OCI-LY3 (cell line): ENCODE data around the gene ZBTB16.

ENCODE experiments used
- H2AFZ ChIP-seq: fragments of 200-600, 300-600 bp; shearing (Covaris generic); 2 replicates; pipeline ENCODE4 v1.6.0; 2014; ENCODE audit warnings: antibody characterized with exemption, low read depth, low read length
- H3K27ac ChIP-seq: fragments of 200-600, 300-600 bp; sonication (generic); 2 replicates; pipeline ENCODE4 v1.5.1; 2014; ENCODE audit warnings: mild to moderate bottlenecking, low read length, moderate library complexity, mixed read lengths
- H3K27me3 ChIP-seq: fragments of 200-600, 300-600 bp; sonication (generic); 2 replicates; pipeline ENCODE4 v1.6.1; 2014; ENCODE audit warnings: low read depth, low read length, mixed read lengths
- H3K36me3 ChIP-seq: fragments of 200-600, 300-600 bp; sonication (generic); replicated peaks from 2 replicates; pipeline ENCODE3; 2014; ENCODE audit warnings: low read depth, low read length, mixed read lengths
- H3K4me1 ChIP-seq: fragments of 300-600, 200-600 bp; sonication (generic); 2 replicates; pipeline ENCODE4 v1.6.1; 2014; ENCODE audit warnings: low read length, mixed read lengths
- H3K4me2 ChIP-seq: fragments of 200-600, 300-600 bp; sonication (generic); 2 replicates; pipeline ENCODE4 v1.6.1; 2014; ENCODE audit warnings: low read length, mixed read lengths
- H3K4me3 ChIP-seq: fragments of 300-600, 200-600 bp; sonication (generic); 2 replicates; pipeline ENCODE4 v1.5.1; 2014; ENCODE audit warnings: antibody characterized with exemption, mild to moderate bottlenecking, low read length, moderate library complexity
- H3K79me2 ChIP-seq: fragments of 300-600, 200-600 bp; shearing (Covaris generic); 2 replicates; pipeline ENCODE4 v1.6.1; 2014; ENCODE audit warnings: mild to moderate bottlenecking, low read length, mixed read lengths
- H3K9ac ChIP-seq: fragments of 300-600, 200-600 bp; shearing (Covaris generic); 2 replicates; pipeline ENCODE4 v1.6.0; 2014; ENCODE audit warnings: mild to moderate bottlenecking, low read length, moderate library complexity
- H3K9me3 ChIP-seq: fragments of 200-600, 300-600 bp; shearing (Covaris generic); 2 replicates; pipeline ENCODE4 v1.6.1; 2014; ENCODE audit warnings: low read length, mixed read lengths; ENCODE audit not compliant: insufficient read depth
- H4K20me1 ChIP-seq: fragments of 200-600, 300-600 bp; sonication (generic); 2 replicates; pipeline ENCODE4 v1.6.1; 2016; ENCODE audit warnings: low read length, mixed read lengths; ENCODE audit not compliant: insufficient read depth
- CTCF ChIP-seq: fragments of 200-600, 300-600 bp; sonication (generic); IDR thresholded peaks from 2 replicates; pipeline ENCODE4 v1.5.1; 2014; ENCODE audit warnings: antibody characterized with exemption, low read length, low read depth
- EZH2phosphoT487 ChIP-seq: fragments of 200-600 bp; shearing (Covaris generic); IDR thresholded peaks from 2 replicates; pipeline ENCODE4 v1.6.1; 2018; ENCODE audit warnings: antibody characterized with exemption, mixed run types, low read depth

The ZBTB16 gene

GRCh38 chr11:114200351-114201133, 141.0 kb downstream of the ZBTB16 start:
- H4K20me1 ChIP-seq: no peaks in the 10 kb centered on the region
- no peaks in the 10 kb centered on the region for H3K36me3 ChIP-seq
- H3K27ac ChIP-seq: no peak overlapping the region
- H3K9ac ChIP-seq: no peak overlapping the region
- no peak overlapping the region for H2AFZ ChIP-seq
- H3K4me1 ChIP-seq: peaks cover 15% of the 10 kb centered on the region
- H3K79me2 ChIP-seq: no peaks in the 10 kb centered on the region
- no peaks in the 10 kb centered on the region for H3K9me3 ChIP-seq
- no peaks in the 10 kb centered on the region for H3K27me3 ChIP-seq
- no peak overlapping the region for H3K4me3 ChIP-seq
- no peak overlapping the region for H3K4me2 ChIP-seq
- TF ChIP-seq CTCF (no peak), EZH2phosphoT487 (no peak)

GRCh38 chr11:114201219-114201618, 141.7 kb downstream of the ZBTB16 start:
- Histone ChIP-seq H3K79me2 (no peaks in the 10 kb centered on the region), H3K4me1 (peaks cover 15% of the 10 kb centered on the region), H4K20me1 (no peaks in the 10 kb centered on the region), H3K4me2 (no peak overlapping the region), H3K36me3 (no peaks in the 10 kb centered on the region), H3K27ac (no peak overlapping the region), H2AFZ (no peak overlapping the region), H3K27me3 (no peaks in the 10 kb centered on the region), H3K9me3 (no peaks in the 10 kb centered on the region), H3K4me3 (no peak overlapping the region), H3K9ac (no peak overlapping the region)
- TF ChIP-seq EZH2phosphoT487: no peak

GRCh38 chr11:114202011-114202609, 142.6 kb downstream of the ZBTB16 start:
- no peak overlapping the region for H3K4me2 ChIP-seq
- H3K9me3 ChIP-seq: no peaks in the 10 kb centered on the region
- no peak overlapping the region for H3K4me3 ChIP-seq
- H2AFZ ChIP-seq: no peak overlapping the region
- no peak overlapping the region for H3K27ac ChIP-seq
- H3K9ac ChIP-seq: no peak overlapping the region
- H3K4me1 ChIP-seq: peaks cover 7% of the 10 kb centered on the region
- TF ChIP-seq CTCF (no peak), EZH2phosphoT487 (no peak)
- H3K36me3 ChIP-seq: no peaks in the 10 kb centered on the region
- no peaks in the 10 kb centered on the region for H4K20me1 ChIP-seq
- H3K27me3 ChIP-seq: no peaks in the 10 kb centered on the region
- H3K79me2 ChIP-seq: no peaks in the 10 kb centered on the region

GRCh38 chr11:114207096-114207495, 147.6 kb downstream of the ZBTB16 start:
- Histone ChIP-seq H3K27ac (no peak overlapping the region), H3K9me3 (no peaks in the 10 kb centered on the region), H3K79me2 (no peaks in the 10 kb centered on the region), H3K27me3 (peaks cover 7% of the 10 kb centered on the region), H2AFZ (no peak overlapping the region), H3K36me3 (no peaks in the 10 kb centered on the region), H3K4me1 (no peaks in the 10 kb centered on the region), H3K9ac (no peak overlapping the region), H3K4me2 (no peak overlapping the region), H4K20me1 (no peaks in the 10 kb centered on the region), H3K4me3 (no peak overlapping the region)
- TF ChIP-seq EZH2phosphoT487: no peak
- no peak for TF ChIP-seq CTCF
